Activated CD8-positive, alpha-beta memory T cell treated with anti-CD3 and anti-CD28 coated beads for 24 hours (primary cell): ENCODE results near the gene ZFP90.

ENCODE experiments used
- DNase-seq: peaks from one replicate; pipeline ENCODE4 v3.0.0-alpha.2; 2020

ZFP90 gene

GRCh38 chr16:68592466-68593337 lies 53.6 kb downstream of the ZFP90 start:
- DNase-seq, result no peak

GRCh38 chr16:68596266-68596665 lies 57.2 kb downstream of the ZFP90 start:
- DNase-seq, result no peak

GRCh38 chr16:68599586-68599985 lies 60.5 kb downstream of the ZFP90 start:
- DNase-seq, result no peak

- DNase-seq, result no peak
Measured at GRCh38 chr16:68605746-68606145, 66.7 kb downstream of the ZFP90 start.

GRCh38 chr16:68607443-68607842 lies 68.4 kb downstream of the ZFP90 start:
- DNase-seq, result no peak

DNA sequence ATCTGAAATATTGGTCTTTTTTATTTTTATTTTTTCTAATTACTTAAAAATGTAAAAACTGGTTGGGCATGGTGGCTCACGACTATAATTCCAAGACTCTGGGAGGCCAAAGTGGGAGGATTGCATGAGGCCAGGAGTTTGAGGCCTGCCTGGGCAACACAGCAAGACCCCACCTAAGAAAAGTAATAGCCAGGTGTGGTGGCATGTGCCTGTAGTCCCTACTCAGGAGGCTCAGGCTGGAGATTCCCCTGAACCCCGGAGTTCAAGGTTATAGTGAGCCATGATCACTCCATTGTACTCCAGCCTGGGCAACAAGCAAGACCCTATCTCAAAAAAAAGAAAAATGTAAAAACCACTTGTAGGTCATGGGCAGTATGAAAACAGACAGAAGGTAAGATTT lies 69.2 kb downstream of the ZFP90 start:
- no peak for DNase-seq

DNA sequence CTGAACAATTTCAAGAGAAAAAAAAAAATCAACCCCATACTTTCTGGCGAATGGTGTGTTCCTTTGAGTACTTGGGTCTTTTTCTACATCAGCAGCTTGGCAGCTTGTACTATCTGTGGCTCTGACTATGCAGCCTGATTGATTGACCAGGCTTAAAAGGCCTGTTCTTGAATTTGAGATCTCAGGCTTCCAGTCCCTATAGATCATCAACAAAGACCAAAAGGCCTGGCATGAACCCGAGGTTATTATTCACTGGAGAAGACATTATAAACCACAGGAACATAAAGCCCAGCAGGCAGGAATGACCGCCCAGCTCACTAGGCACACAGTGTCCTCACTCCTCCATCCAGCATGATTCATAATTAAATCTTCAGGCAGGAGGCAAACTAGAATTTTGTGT lies 73.9 kb downstream of the ZFP90 start:
- no peak for DNase-seq

DNA sequence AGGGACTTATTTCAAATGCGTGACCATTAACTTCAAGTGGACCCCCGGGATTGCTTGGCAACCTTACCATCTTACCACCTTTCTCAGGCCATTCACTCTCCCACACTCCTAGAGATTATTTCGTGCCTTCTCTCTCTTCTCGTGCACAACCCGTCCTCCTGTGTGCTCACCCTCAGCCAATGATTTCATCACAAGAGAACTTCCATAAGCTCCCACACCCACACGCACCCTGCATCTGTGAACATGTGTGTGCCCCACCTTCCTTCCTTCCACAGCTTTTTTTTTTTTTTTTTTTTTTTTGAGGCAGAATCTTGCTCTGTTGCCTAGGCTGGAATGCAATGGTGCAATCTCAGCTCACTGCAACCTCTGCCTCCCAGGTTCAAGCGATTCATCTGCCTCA lies 78.6 kb downstream of the ZFP90 start:
- DNase-seq, result no peak
